B cell (primary cell): ENCODE data around the gene INSRR. TPM values are rescaled to one million over a fixed set of nuclear protein-coding genes. Genes with fewer than 3 reads are reported as not detected.

ENCODE experiments used
- ATAC-seq: fragments of 200-7000 bp; cut with Tn5 transposase; one replicate; pipeline ENCODE4 v1.10.0; 2021; ENCODE audit warnings: low read depth, mild to moderate bottlenecking, moderate number of reproducible peaks, moderate library complexity
- CTCF ChIA-PET: fragments of 350-600 bp; sonication (Branson Sonifier 250); formaldehyde crosslinking; loops from one replicate; lab custom pipeline; 2021; ENCODE audit warnings: antibody characterized with exemption, inconsistent platforms; lab: Charles Lee
- POLR2A ChIA-PET: fragments of 350-600 bp; sonication (Branson Sonifier 250); formaldehyde crosslinking; loops from one replicate; lab custom pipeline; 2021; ENCODE audit warnings: antibody characterized with exemption; lab: Charles Lee
- DNase-seq: peaks from one replicate; pipeline ENCODE4 v3.0.0; 2013
- H2AFZ ChIP-seq: 2 replicates; pipeline ENCODE4 v1.6.1; 2012; ENCODE audit warnings: mild to moderate bottlenecking, low read depth, low read length; ENCODE audit not compliant: insufficient read depth, poor library complexity, severe bottlenecking
- H3K27ac ChIP-seq, 2 donors: 1 replicate in 1 of 2; 2 replicates in 1 of 2; pipeline ENCODE4 v1.5.1; 2012 to 2013; ENCODE audit warnings: low read length in 2 of 2, mild to moderate bottlenecking in 2 of 2, moderate library complexity in 1 of 2
- H3K27me3 ChIP-seq, 4 experiments: fragments of 200-600 bp in 1 of 4; sonication (generic) in 1 of 4; replicated peaks in 1 of 4; 1 replicate in 2 of 4; 2 replicates in 2 of 4; pipeline versions ENCODE4 v1.6.1 to v1.7.0; 2013 to 2016; ENCODE audit warnings: low read length in 3 of 4, mild to moderate bottlenecking in 2 of 4, mixed read lengths in 1 of 4, moderate library complexity in 1 of 4; ENCODE audit not compliant: insufficient read depth in 4 of 4, control insufficient read depth in 3 of 4; ENCODE audit errors: control extremely low read depth in 1 of 4
- H3K36me3 ChIP-seq, 2 experiments: replicated peaks in 1 of 2; 1 replicate in 1 of 2; 2 replicates in 1 of 2; pipeline versions ENCODE4 v1.6.1 to v1.7.1; 2013; ENCODE audit warnings: low read length in 1 of 2; ENCODE audit not compliant: insufficient read depth in 2 of 2, control insufficient read depth in 1 of 2; ENCODE audit errors: control extremely low read depth in 1 of 2, extremely low read depth in 1 of 2
- H3K4me1 ChIP-seq, 2 donors: fragments of 200-600 bp in 1 of 2; sonication (generic) in 1 of 2; 1 replicate in 1 of 2; 2 replicates in 1 of 2; pipeline versions ENCODE4 v1.5.1 to v1.6.1; 2013 to 2017; ENCODE audit warnings: low read length in 2 of 2; ENCODE audit not compliant: control insufficient read depth in 2 of 2, insufficient read depth in 2 of 2
- H3K4me2 ChIP-seq: replicated peaks from 2 replicates; pipeline ENCODE3; 2012; ENCODE audit warnings: mild to moderate bottlenecking, low read depth, low read length; ENCODE audit not compliant: poor library complexity, severe bottlenecking
- H3K4me3 ChIP-seq, 5 experiments: fragments of 200-600 bp in 1 of 5; sonication (generic) in 1 of 5; 1 replicate in 3 of 5; 2 replicates in 2 of 5; pipeline versions ENCODE4 v1.5.1 to v1.7.0; 2011 to 2016; ENCODE audit warnings: low read length in 4 of 5, mild to moderate bottlenecking in 4 of 5, low read depth in 2 of 5, control low read depth in 1 of 5, moderate library complexity in 1 of 5; ENCODE audit not compliant: insufficient read depth in 1 of 5; ENCODE audit errors: control extremely low read depth in 1 of 5, extremely low read depth in 1 of 5
- H3K79me2 ChIP-seq: fragments of 200-600 bp; sonication (generic); one replicate; pipeline ENCODE4 v1.6.0; 2016; ENCODE audit warnings: low read length; ENCODE audit not compliant: control insufficient read depth, insufficient read depth
- H3K9ac ChIP-seq: fragments of 200-600 bp; sonication (generic); 2 replicates; pipeline ENCODE4 v1.6.1; 2017; ENCODE audit warnings: mild to moderate bottlenecking, low read length, moderate library complexity
- H3K9me3 ChIP-seq, 3 donors: one replicate each; pipeline versions ENCODE4 v1.6.1 to v1.7.1; 2013; ENCODE audit warnings: low read length in 2 of 3; ENCODE audit not compliant: control insufficient read depth in 2 of 3, insufficient read depth in 1 of 3; ENCODE audit errors: control extremely low read depth in 1 of 3
- H4K20me1 ChIP-seq: 2 replicates; pipeline ENCODE4 v1.6.0; 2012; ENCODE audit warnings: mild to moderate bottlenecking, low read length; ENCODE audit not compliant: insufficient read depth, control insufficient read depth, poor library complexity, severe bottlenecking
- H3K27ac Mint-ChIP-seq: one replicate; pipeline ENCODE4 v1.8.0; 2021; ENCODE audit warnings: mixed read lengths
- H3K27me3 Mint-ChIP-seq: one replicate; pipeline ENCODE4 v1.8.0; 2021; ENCODE audit warnings: mixed read lengths
- H3K4me1 Mint-ChIP-seq: one replicate; pipeline ENCODE4 v1.8.0; 2021; ENCODE audit warnings: mixed read lengths
- H3K4me3 Mint-ChIP-seq: one replicate; pipeline ENCODE4 v1.8.0; 2021; ENCODE audit warnings: mixed read lengths
- H3K9me3 Mint-ChIP-seq: one replicate; pipeline ENCODE4 v1.8.0; 2022; ENCODE audit warnings: mixed read lengths; ENCODE audit not compliant: insufficient read depth
- CTCF ChIP-seq: fragments of 200-600 bp; IDR thresholded peaks from one replicate; pipeline ENCODE4 v1.8.0; 2022; ENCODE audit warnings: antibody characterized with exemption, mild to moderate bottlenecking
- EZH2 ChIP-seq: IDR thresholded peaks from 2 replicates; pipeline ENCODE4 v1.6.1; 2012; ENCODE audit warnings: borderline replicate concordance, low read depth, mild to moderate bottlenecking, moderate library complexity, low read length; ENCODE audit not compliant: insufficient read depth, poor library complexity, severe bottlenecking
- WGBS: methylation state at CpG from one replicate; pipeline ENCODE4 v1.1.5; 2013; ENCODE audit warnings: missing lambda C conversion rate; ENCODE audit not compliant: insufficient coverage; 5-methylcytosine and 5-hydroxymethylcytosine counted together
- intact Hi-C: fragments of 100-400 bp; cut with micrococcal nuclease; formaldehyde crosslinking; loops from one replicate; pipeline ENCODE4 v1.10.0; 2022
- polyA plus RNA-seq: library from polyadenylated mRNA; depleted of rRNA; stranded (reverse); fragments of >200 nt; gene quantifications from 2 replicates; pipeline ENCODE4 v1.2.3, GENCODE V29; 2012
- total RNA-seq, 2 donors: library from RNA; stranded (reverse); fragments of 120-200 nt in 1 of 2; gene quantifications; 1 replicate in 1 of 2; 2 replicates in 1 of 2; pipeline versions ENCODE4 v1.2.3 to v1.2.4, GENCODE V29; 2013 to 2022

The INSRR gene
- total and polyA plus RNA-seq, 2 donors (not counting 1 experiment from before 2014, with no cell fraction given) = not detected

GRCh38 chr1:156879876-156880275, 21.0 kb upstream of the INSRR start:
- POLR2A ChIA-PET = no interaction called here
- no peak overlapping the region for H3K9ac ChIP-seq
- intact Hi-C loops = no loop called here
- no peak overlapping the region for H2AFZ ChIP-seq
- Mint-ChIP-seq H3K4me3 (no peak overlapping the region), H3K27ac (peak overlapping the region; percentile 3), H3K27me3 (peaks cover 50% of the 10 kb centered on the region), H3K9me3 (no peaks in the 10 kb centered on the region), H3K4me1 (no peaks in the 10 kb centered on the region)
- CTCF ChIA-PET = interaction anchor here (1.7 kb wide), 1 partner anchor 10 kb away, joined by 8 read pairs; no protein-coding TSS in a partner anchor
- no peaks in the 10 kb centered on the region for H3K79me2 ChIP-seq
- no peak overlapping the region for H3K4me3 ChIP-seq
- no peak overlapping the region for H3K27ac ChIP-seq
- no peaks in the 10 kb centered on the region for H3K4me1 ChIP-seq
- no peaks in the 10 kb centered on the region for H3K36me3 ChIP-seq
- no peaks in the 10 kb centered on the region for H3K9me3 ChIP-seq
- ATAC-seq = no peak
- TF ChIP-seq EZH2 = no peak
- TF ChIP-seq CTCF = no peak
- peaks cover 0 to 33% (median 4%) of the 10 kb centered on the region in 4 experiments for H3K27me3 ChIP-seq
- DNase-seq = no peak
- H4K20me1 ChIP-seq = no peaks in the 10 kb centered on the region
- no peak overlapping the region for H3K4me2 ChIP-seq
- 95% methylated on average over 21 of the region's 21 CpGs for WGBS

GRCh38 chr1:156877433-156878170, 18.7 kb upstream of the INSRR start:
- no peaks in the 10 kb centered on the region for H3K4me1 ChIP-seq
- H3K9ac ChIP-seq = no peak overlapping the region
- TF ChIP-seq CTCF (no peak), EZH2 (no peak)
- no peak overlapping the region for H3K27ac Mint-ChIP-seq
- WGBS = 78% methylated on average over 4 of the region's 5 CpGs
- H3K9me3 Mint-ChIP-seq = no peaks in the 10 kb centered on the region
- POLR2A ChIA-PET = no interaction called here
- DNase-seq = no peak
- no peak overlapping the region for H3K4me3 ChIP-seq
- no peaks in the 10 kb centered on the region for H3K36me3 ChIP-seq
- intact Hi-C loops = no loop called here
- peaks cover 0 to 33% (median 1%) of the 10 kb centered on the region in 4 experiments for H3K27me3 ChIP-seq
- H3K79me2 ChIP-seq = no peaks in the 10 kb centered on the region
- H3K9me3 ChIP-seq = no peaks in the 10 kb centered on the region
- CTCF ChIA-PET = interaction anchor here (2.1 kb wide), 1 partner anchor 12 kb away, joined by 8 read pairs; no protein-coding TSS in a partner anchor
- H3K27me3 Mint-ChIP-seq = peaks cover 43% of the 10 kb centered on the region
- no peaks in the 10 kb centered on the region for H4K20me1 ChIP-seq
- H3K27ac ChIP-seq = no peak overlapping the region
- no peak for ATAC-seq
- H3K4me2 ChIP-seq = no peak overlapping the region
- H2AFZ ChIP-seq = no peak overlapping the region
- no peak overlapping the region for H3K4me3 Mint-ChIP-seq
- no peaks in the 10 kb centered on the region for H3K4me1 Mint-ChIP-seq
